HG03139 (cell line): ENCODE results near the gene GATAD2B.

Experiments
- ATAC-seq: cut with Tn5 transposase; IDR thresholded peaks from one replicate; pipeline ENCODE4 v1.9.1; 2021; ENCODE audit not compliant: unreplicated experiment

Gene GATAD2B

GRCh38 chr1:153951801-153952200 lies 29.0 kb upstream of the GATAD2B start:
- ATAC-seq, result no peak

- no peak for ATAC-seq
These were observed 28.4 kb upstream of the GATAD2B start for GRCh38 chr1:153951183-153951582.

- peak; percentile 48 for ATAC-seq
These were observed 24.0 kb upstream of the GATAD2B start, which contains the start of gene DENND4B for GRCh38 chr1:153946622-153947241. Gene DENND4B, minus strand, starts transcription at chr1:153946718. Its CDS starts 2,344 bp downstream, at chr1:153944374.

GRCh38 chr1:153945795-153946621 lies 23.2 kb upstream of the GATAD2B start:
- peak; percentile 52 for ATAC-seq

GRCh38 chr1:153945131-153945794 lies 22.5 kb upstream of the GATAD2B start:
- no peak for ATAC-seq

- ATAC-seq, result no peak
These were observed 22.0 kb upstream of the GATAD2B start for GRCh38 chr1:153944827-153945117.

- ATAC-seq, result no peak
These were observed 21.4 kb upstream of the GATAD2B start for GRCh38 chr1:153944005-153944826.

- no peak for ATAC-seq
These were observed 20.2 kb upstream of the GATAD2B start for GRCh38 chr1:153942766-153943549.

GRCh38 chr1:153941826-153942725 lies 19.3 kb upstream of the GATAD2B start:
- ATAC-seq, result no peak

GRCh38 chr1:153940756-153941155 lies 18.0 kb upstream of the GATAD2B start:
- ATAC-seq, result no peak

GRCh38 chr1:153939476-153939875 lies 16.7 kb upstream of the GATAD2B start:
- ATAC-seq, result no peak

- ATAC-seq, result no peak
These were observed 16.2 kb upstream of the GATAD2B start for GRCh38 chr1:153938996-153939395.

- ATAC-seq, result no peak
These were observed 14.6 kb upstream of the GATAD2B start for GRCh38 chr1:153937331-153937730.

GRCh38 chr1:153936011-153936802 lies 13.4 kb upstream of the GATAD2B start:
- no peak for ATAC-seq

- ATAC-seq, result no peak
These were observed 12.0 kb upstream of the GATAD2B start for GRCh38 chr1:153934746-153935145.

GRCh38 chr1:153933955-153934354 lies 11.2 kb upstream of the GATAD2B start:
- ATAC-seq, result no peak

GRCh38 chr1:153933430-153933829 lies 10.7 kb upstream of the GATAD2B start:
- ATAC-seq, result no peak
